Choroid plexus epithelial cell (primary cell): ENCODE measurements around the gene NADK.
"Not testable (repeated sequence)": the region's sequence is repeated elsewhere in the genome, so short reads cannot be mapped to it uniquely, and the experiment has no call there.

ENCODE experiments used
- DNase-seq: peaks from one replicate; pipeline ENCODE4 v3.0.0-alpha.2; 2010; ENCODE audit warnings: low read depth
- H3K4me3 ChIP-seq: 2 replicates; pipeline ENCODE4 v1.5.1; 2011; ENCODE audit warnings: low read depth, mild to moderate bottlenecking, control low read depth, low read length, moderate library complexity
- CTCF ChIP-seq: conservative IDR thresholded peaks from 2 replicates; pipeline ENCODE4 v1.5.1; 2011; ENCODE audit warnings: low read depth, mild to moderate bottlenecking, control low read depth, inconsistent platforms, low read length, moderate library complexity

NADK gene

DNA sequence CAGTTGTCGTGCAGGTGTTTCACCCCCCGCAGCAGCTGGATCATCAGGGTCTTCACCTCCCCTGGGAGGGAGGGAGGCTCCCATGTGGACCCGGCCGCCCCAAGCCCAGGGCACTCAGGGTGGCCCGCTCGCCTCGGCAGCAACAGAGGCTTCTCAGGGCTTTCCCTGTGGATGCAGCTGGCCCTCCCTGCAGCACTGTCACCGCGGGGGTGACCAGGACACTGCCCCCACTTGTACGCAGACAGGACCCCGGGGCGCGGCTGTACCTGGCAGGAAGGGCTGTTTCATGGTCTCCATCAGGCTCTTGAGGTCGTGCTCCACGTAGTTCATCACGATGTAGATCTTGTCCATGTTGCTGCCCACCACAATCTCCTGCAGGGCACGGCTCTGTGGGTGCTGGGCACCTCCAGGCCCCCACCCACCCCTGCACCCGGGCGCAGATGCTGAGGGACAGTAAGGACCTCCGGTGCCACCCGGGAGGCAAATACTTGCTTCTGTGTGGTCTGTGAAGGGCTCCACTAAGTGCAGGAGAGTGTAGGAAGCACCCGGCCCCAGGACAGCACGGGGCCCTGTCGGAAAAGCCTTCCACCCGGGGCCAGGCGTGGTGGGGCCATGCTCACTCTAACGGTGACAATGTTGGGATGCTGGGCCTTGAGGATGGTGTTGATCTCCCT is 73.8 kb downstream of the NADK start:
- not testable (repeated sequence) for DNase-seq, H3K4me3 ChIP-seq

DNA sequence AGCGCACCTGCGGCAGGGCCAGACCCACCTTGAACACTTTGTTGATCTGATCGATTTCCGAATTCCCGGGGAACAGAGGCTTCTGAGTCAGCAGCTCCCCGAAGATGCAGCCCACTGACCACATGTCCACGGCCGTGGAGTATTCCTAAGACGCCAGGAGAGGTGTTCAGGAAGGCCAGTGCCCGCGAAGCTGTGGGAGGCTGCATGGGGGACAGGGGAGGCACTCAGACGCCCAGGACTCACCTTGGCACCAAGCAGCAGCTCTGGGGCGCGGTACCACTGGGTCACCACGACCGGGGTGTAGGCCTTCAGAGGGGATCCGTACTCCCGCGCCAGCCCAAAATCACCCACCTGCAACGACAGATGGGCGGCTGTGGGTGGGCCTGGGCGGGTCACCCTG is 74.5 kb downstream of the NADK start:
- no peak overlapping the region for H3K4me3 ChIP-seq
- no peak for DNase-seq
- TF ChIP-seq CTCF: no peak

- not testable (repeated sequence) for DNase-seq, H3K4me3 ChIP-seq
Measured at GRCh38 chr1:1702506-1702905, 75.8 kb downstream of the NADK start.
